GM18868 (cell line): ENCODE data around the gene SURF4.
"Not testable (repeated sequence)": the region's sequence is repeated elsewhere in the genome, so short reads cannot be mapped to it uniquely, and the experiment has no call there.

ENCODE experiments used
- ATAC-seq: cut with Tn5 transposase; IDR thresholded peaks from one replicate; pipeline ENCODE4 v1.9.1; 2021; ENCODE audit warnings: mild to moderate bottlenecking, moderate library complexity; ENCODE audit not compliant: unreplicated experiment

SURF4 gene

DNA sequence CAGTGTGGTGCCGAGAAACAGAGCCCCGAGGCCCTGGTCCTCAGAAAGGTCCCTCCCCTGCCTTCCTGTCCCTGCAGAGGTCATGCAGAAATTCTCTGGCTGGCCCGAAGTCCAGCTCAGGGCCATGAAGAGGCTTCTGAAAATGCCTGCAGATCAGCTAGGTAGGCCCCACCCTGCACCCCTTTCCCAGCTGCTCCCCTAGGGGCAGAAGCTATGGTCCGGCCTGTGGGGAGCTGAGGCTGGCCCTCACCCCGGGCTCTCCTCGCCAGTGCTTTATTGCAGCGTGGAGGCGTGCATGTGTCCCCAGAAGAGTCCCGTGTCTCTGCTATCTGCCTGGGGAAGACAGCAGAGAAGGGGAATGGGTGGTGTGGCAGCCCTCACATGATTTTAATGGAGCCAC lies 22.0 kb upstream of the SURF4 start:
- ATAC-seq, result no peak

DNA sequence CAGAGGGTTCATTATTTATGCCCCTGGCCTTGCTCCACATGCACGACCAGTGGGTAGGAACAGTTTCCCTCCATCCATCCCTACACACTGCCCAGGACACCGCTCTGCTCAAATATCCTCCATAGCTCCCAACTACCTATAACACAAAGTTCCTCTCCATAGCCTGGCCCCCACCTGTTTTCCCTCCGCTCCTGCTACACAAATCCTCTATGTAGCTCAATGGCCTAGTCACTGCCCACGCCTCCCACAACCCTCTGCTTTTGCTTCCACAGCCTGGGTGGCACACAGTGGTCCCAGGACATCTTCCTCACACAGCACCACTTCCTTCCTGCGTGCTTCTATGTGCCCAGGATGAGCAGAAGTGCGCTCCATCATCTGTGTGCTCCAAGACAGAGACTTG lies 21.5 kb upstream of the SURF4 start:
- no peak for ATAC-seq

DNA sequence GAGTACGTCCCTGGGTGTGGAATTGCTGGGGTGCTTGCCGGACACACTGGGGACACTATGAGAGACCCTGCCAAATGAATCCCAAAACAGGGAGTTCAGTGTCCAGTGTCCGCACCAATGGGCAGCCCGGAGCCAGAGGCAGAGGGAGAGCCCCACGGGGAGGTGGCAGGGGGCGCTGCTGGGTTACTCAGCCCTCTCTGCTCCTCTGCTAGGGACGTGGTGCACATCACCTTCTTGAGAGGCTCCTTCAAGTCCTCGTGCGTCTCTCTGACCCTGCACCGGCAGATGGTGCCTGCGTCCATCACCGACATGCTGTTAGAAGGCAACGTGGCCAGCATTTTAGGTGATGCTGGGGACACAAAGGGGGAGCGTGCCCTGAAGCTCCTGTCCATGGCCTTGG lies 21.1 kb upstream of the SURF4 start:
- no peak for ATAC-seq

DNA sequence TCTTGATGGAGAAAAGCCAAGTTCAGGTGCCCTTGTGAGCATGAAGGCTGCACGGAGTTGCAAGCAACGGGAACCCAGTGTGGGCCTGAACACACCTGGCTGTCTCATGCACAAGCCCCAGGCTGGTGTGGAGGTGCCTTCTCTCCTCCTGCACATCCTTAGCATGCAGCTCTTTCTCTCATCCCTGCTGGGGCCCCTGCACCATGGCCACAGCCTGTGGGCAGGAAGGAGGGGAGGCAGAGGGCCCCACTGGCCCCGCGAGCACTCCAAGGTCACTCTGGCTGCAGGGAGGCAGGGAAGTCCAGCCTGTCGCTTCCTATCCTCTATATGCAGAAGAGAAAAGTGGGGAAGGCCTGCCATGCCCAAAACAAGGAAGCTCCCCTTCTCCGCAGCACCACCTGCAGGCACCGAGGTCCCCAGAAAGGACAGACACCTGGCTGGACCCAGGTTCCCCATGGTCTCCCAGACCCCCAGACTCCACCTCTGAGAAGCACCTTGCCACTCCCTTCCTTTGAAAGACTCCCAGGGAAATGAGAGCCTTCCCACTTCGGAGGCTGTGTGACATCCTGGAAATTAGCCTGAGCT lies 18.9 kb upstream of the SURF4 start:
- no peak for ATAC-seq

DNA sequence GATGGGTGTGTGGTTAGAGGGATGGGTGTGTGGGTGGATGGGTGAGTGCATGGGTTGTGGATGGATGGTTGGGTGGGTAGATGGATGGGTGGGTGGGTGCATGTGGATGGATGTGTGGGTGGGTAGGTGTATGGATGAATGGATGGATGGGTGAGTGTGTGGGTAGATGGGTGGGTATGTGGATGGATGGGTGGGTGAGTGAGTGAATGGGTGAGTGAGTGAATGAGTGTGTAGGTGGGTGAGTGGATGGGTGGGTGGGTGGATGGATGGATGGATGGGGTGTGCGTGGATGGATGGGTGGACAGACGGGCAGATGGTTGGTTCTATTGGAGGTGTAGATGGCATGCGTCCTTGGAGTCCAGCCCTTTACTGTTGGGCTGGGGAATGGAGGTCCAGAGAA lies 17.5 kb upstream of the SURF4 start:
- no peak for ATAC-seq

DNA sequence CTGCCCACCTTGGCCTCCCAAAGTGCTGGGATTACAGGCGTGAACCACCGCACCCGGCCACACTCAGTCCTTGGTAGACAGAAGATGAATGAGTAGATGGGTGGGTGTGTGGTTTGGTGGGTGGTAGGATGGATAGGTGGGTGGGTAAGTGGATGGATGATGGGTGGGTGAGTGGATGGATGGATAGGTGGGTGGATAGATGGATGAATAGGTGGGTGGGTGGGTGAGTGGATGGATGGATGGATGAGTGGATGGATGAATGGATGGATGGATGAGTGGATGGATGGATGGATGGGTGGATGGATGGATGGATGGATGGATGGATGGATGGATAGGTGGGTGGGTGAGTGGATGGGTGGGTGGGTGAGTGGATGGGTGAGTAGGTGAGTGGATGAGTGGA lies 16.4 kb upstream of the SURF4 start:
- not testable (repeated sequence) for ATAC-seq

DNA sequence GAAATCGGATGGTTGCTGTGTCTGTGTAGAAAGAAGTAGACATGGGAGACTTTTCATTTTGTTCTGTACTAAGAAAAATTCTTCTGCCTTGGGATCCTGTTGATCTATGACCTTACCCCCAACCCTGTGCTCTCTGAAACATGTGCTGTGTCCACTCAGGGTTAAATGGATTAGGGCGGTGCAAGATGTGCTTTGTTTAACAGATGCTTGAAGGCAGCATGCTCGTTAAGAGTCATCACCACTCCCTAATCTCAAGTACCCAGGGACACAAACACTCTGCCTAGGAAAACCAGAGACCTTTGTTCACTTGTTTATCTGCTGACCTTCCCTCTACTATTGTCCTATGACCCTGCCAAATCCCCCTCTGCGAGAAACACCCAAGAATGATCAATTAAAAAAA lies 15.6 kb upstream of the SURF4 start:
- ATAC-seq, result not testable (repeated sequence)

DNA sequence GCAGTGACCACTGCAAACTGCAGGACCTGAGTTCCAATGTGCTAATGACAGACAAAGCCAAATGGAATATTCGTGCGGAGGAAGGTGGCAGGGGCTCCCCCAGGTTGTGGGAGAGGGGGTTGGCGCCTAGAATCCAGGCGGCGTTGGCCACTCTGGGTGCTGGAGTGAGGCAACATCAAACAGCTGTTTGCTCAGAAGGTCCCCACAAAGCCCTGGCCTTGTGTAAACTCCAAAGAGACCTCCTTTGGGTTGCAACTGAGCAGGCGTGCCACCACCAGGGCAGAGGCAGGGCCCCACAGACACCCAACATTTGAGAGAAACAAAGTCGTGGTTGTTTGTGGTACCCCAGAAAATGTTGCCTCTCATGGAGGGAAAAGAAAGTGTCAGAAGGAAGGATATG lies 14.9 kb upstream of the SURF4 start:
- no peak for ATAC-seq

DNA sequence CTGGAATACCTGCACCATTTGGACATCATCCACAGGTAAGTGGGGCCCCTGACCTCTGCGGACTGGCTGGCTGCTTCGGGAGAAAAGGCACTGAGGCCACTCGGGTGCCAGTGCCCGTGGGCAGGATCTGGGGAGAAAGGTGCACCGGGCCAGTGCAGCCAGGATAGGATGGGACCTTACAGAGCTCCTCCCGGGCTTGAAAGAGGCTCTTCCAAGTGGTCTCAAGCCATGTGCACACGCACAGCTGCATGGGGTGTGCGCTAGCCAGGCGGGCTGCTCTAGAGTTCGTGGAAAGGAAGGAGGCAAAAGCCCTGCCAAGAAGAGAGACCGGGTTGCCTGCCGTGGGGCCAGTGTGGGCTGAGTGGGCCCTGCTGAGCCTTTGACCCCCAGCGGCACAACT lies 13.7 kb upstream of the SURF4 start:
- ATAC-seq, result no peak

DNA sequence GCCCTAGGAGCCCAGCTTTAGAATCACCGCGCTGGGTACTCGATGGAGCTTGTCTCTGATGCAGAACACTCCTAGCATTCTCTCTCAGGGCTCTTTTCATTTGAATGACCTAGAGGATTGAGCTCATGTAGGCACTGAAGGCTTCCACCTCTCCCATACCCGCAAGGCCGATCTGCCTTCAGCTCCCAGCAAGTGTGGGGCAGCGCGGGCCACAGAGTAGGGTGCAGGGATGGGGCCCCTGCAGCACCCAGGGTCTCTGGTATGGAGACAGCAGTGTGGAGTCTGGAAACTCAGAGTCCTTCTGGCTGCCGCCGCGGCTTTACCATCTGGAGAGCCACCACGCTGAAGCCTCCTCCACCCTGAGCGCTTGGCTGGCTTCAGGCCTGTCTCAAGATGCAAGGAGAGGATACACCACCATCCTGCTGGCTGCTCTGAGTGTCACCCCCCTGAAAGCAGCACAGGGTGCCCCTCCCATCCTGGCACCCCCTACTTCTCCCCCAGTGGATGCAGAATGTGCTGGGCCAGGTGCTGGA lies 13.2 kb upstream of the SURF4 start:
- no peak for ATAC-seq

DNA sequence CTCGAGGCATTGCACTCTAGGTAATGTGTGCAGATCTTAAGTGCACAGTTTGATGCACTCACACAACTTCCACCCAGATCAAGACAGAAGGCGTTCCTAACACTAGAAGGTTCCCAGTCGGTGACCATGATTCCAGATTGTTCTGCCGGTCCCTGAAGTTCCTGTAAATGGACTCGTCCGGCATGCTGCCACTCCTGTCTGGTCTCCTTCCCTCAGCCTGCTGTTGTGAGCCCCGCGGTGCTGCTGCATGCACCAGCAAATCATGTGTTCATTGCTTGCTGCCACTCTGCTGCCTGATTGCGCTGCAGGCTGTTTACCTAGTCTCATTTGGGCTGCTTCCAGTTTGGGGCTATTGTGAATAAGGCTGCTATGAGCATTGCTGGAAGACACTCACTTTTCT lies 11.8 kb upstream of the SURF4 start:
- ATAC-seq, result no peak

DNA sequence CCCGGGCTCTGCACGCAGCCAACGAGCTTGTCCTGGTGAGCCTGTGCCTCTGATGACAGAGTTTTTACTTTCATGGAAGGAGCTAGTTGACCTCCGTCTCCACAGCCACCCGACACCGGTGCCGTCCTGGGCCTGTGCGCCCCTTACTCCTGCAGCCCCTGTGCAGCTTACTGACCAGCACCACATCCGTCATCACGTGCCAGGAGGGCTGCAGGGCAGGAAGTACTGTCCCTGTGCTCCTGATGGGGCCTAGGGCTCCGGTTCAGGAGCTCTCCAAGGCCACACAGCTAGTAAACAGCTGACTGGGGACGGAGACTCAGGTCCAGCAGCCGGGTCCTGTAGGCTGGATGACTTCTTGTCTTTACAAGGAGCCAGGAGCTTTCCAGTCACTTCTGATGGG lies 10.5 kb upstream of the SURF4 start:
- no peak for ATAC-seq

DNA sequence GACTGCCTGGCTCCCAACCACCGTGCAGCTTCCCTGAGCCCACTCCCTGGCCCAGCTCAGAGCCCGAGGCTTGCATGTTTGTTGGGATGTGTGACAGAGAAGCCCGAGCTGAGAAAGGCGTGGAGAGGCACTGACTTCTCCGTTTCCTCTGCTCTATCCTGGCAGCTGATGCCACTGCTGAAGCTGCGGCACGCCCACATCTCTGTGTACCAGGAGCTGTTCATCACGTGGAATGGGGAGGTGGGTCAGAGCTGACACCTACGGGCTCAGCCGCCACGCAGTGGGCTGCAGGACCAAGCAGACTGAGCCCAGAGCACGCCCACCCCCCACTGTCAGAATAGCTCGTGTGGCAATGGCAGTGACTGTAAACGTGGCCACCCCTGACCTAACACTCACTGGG lies 9.6 kb upstream of the SURF4 start:
- ATAC-seq, result no peak

DNA sequence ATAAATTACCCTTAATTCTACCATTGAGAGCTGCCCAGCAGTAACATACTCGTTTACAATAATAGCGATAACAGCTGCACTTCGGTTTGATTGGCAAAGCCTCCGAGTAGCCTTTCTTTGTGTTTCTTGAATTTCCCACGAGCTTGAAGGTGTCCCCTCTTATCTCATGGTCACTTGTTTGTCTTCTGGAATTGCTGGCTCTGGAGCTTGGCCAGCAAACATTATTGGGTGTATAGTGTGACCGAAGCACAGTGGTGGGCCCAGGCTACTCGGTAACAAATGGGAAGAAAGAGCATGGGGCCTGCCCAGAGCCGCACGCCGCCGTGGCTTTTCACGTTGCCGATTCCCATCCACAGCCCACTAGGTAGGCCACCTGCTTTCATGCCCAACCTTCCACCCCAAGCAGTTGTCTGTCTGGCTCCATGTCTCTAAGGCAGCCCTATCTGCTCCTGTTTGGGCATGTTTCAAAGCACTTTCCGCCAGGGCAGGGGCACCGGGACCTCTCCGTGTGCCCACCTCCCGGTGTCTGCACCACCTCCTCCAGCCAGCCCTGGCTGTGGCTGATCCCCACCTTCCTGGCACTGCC lies 9.0 kb upstream of the SURF4 start:
- ATAC-seq, result no peak

DNA sequence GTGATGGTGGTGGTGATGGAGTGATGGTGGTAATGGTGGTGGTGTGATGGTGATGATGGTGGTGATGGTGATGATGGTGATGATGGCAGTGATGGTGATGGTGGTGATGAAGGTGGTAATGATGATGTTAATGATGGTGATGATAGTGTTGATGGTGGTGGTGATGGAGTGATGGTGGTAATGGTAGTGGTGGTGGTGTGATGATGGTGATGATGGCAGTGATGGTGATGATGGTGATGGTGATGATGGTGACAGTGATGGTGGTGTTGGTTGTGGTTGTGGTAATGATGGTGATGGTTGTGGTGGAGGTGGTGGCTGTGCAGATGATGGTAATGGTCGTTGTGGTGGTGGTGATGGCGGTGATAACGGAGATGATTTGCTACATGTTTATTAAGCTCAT lies 7.6 kb upstream of the SURF4 start:
- ATAC-seq, result no peak

DNA sequence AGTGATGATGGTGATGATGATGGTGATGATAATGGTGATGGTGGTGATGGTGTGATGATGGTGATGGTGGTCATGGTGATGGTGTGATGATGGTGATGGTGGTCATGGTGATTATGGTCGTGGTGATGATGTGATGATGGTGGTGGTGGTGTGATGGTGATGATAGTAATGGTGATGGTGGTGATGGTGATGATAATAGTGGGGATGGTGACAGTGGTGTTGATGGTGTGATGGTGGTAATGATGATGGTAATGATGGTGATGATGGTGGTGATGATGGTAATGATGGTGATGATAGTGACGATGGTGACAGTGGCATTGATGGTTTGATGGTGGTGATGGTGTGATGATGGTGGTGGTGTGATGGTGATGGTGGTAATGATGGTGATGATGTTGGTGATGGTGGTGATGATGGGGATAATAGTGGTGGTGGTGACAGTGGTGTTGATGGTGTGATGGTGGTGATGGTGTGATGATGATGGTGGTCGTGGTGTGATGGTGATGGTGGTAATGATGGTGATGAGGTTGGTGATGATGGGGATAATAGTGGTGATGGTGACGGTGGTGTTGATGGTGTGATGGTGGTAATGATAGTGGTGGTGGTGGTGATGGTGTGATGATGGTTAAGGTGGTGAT lies 6.8 kb upstream of the SURF4 start:
- no peak for ATAC-seq

DNA sequence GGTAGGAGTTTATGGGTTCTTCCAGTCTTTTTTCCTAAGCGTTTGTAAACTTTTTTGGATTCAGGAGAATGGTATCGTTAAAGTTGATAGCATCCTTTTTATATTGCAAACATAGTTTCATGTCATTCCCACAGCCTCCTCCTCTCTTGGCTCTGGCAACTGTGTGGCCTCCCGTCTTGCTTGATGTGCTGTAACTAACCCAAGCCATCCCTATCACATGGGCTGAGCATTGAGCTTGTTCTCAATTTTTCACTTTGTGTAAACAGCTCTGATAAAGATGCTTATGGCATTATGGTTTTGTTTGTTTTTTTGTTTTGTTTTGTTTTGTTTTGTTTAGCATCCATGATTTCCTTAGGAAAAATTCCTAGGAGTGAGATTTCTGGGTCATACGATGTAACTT lies 4.9 kb upstream of the SURF4 start:
- ATAC-seq, result no peak

DNA sequence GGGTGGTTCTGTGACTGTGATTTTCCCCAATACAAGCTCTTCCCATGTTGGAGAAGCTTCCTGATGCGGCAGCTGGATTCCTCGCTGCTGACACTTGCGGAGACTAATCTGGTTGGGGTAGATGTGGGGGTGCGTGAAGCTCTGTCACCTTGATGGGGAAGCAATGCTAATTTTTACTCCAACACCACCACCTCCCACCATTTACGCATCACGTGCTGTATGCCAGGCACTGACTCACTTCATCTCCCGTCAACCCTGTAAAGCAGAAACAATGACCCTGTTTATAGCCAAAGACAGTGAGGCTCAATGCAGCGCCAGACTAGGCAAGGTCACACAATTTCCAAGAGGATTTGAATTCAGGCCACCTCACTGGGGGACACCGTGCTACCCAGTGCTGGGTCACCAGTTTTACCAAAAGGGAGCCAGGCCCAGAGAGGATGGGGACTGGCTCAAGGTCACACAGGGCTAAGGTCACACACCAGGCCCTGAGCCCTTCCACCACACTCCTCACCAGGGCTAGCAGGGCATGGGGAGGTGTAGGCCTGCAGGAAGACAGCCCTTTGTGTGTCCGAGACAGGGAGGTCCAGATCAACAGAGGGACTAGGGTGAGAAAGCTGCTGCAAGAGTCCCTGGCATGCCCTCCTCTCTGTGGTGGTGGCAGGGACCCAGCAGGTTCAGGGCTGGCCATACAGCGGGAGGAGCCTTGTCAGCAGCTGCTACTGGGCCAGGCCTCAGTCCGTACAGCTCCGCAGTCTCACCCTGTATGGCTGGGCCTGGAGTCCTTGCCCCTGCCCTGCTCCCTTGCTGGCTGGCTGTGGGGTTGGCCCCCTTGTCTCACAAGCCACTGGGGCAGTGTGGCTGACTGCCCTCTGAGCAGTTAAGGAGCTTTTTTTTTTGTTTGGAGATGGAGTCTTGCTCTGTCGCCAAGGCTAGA lies 3.6 kb upstream of the SURF4 start:
- ATAC-seq, result no peak

DNA sequence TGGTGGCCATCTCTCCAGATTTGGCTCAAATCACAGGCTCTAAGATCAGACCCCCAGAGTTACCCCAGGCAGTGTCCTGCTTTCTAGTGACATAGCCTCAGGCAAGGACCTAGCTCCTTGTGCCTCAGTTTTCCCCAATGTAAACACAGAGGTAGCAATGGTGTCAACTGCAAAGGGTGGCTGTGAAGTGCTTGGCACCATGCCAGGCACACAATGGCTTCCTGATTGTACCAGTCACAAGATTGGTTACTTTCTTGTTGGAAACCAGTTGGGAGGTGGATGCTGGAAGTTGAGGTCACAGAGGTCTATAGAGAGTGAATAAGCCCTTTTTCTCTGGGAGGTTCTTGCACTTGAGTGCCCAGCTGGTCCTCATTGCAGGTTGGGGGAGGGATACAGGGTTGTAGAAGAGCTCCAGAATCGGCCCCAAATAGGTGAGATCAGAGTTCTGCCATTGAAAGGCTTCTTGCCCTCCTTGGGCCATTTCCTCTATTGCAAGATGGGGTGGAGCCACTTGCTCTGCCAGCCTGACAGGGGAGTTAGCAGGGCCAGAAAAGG lies 2.6 kb upstream of the SURF4 start:
- ATAC-seq, result no peak

DNA sequence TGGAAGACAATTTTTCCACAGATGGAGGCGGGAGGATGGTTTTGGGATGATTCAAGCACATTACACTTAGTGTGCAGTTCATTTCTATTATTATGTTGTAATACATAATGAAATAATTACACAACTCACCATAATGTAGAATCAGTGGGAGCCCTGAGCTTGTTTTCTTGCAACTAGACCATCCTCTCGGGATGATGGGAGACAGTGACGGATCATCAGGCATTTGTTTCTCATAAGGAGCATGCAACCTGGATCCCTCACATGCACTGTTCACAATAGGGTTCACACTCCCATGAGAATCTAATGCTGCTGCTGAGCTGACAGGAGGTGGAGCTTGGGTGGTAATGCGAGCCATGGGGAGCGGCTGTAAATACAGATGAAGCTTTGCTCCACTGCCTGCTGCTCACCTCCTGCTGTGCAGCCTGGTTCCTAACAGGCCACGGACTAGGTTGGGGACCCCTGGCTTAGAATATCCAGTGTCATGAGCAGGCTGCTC lies 1.9 kb upstream of the SURF4 start:
- ATAC-seq, result no peak

DNA sequence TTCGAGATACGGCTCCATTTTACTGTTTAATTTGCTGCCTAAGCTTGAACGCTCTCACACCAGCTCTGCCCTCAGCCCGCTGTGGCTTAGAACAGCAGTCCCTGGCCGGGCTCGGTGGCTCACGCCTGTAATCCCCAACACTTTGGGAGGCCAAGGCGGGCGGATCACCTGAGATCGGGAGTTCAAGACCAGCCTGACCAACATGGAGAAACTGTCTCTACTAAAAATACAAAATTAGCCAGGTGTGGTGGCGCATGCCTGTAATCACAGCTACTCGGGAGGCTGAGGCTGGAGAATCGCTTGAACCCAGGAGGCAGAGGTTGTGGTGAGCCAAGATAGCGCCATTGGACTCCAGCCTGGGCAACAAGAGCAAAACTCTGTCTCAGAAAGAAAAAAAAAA lies 1.4 kb upstream of the SURF4 start:
- ATAC-seq, result not testable (repeated sequence)
